ENCODE data around the gene CRYGB. TPM values are rescaled to one million over a fixed set of nuclear protein-coding genes. Genes with fewer than 3 reads are reported as not detected.
"Not testable (repeated sequence)": the region's sequence is repeated elsewhere in the genome, so short reads cannot be mapped to it uniquely, and the experiment has no call there.

The CRYGB gene
- total and polyA plus RNA-seq, 10 of the 15 experiments (the other 5 are each of a cell fraction or from before 2014, with no cell fraction given): not detected

DNA sequence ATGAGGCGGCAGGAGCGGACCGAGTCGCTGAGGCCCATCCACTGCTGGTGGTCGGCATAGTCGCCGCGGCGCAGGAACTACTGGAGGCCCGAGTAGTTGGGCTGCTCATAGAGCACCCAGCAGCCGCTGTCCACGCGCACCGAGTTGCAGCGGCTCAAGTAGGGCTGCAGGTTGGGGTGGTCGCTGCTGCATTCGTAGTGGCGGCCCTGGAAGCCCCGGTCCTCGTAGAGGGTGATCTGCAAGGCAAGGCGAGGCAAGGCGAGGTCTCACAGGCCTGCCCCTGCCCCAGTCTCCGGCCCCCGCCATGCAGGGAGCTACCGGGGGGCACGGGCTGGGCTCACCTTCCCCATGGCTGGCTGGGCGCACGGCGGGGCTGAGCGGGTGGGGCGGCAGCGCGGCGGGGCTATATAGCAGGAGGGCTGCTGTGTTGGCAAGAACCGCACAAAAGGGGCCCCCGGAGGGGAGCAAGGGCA, 33.6 kb downstream of the CRYGB start:
- RAD21 ChIA-PET (ENCODE audit: unreplicated experiment); H2AFZ ChIP-seq (ENCODE audit: control insufficient read depth, low read depth, low read length); POLR2A ChIA-PET; intact Hi-C loops (cut with micrococcal nuclease; ENCODE audit: unreplicated experiment); H3K9ac ChIP-seq (ENCODE audit: control insufficient read depth, insufficient read depth, low read length); H3K9me3 ChIP-seq (replicated peaks; ENCODE audit: control insufficient read depth, insufficient read depth, low read length); FAIRE-seq; H4K20me1 ChIP-seq (ENCODE audit: control insufficient read depth, insufficient read depth); SMC1A ChIA-PET (ENCODE audit: uncharacterized antibody, unreplicated experiment); H3K4me2 ChIP-seq (ENCODE audit: control insufficient read depth, insufficient read depth); H3K27ac ChIP-seq (ENCODE audit: control insufficient read depth, insufficient read depth); H3K27me3 ChIP-seq (replicated peaks in 1 of 2; ENCODE audit: control insufficient read depth in 2 of 2, insufficient read depth in 2 of 2, low read length in 1 of 2); CTCF ChIA-PET; H3K4me3 ChIP-seq; DNase-seq (ENCODE audit: low read depth, low spot score); in situ Hi-C loops (cut with MboI); H3K4me1 ChIP-seq (ENCODE audit: control insufficient read depth, insufficient read depth, low read length); H3K79me2 ChIP-seq (ENCODE audit: control insufficient read depth, insufficient read depth, low read length); H3K36me3 ChIP-seq (ENCODE audit: control insufficient read depth in 2 of 2, insufficient read depth in 2 of 2, low read length in 1 of 2); BruUV-seq (replicated peaks); ATAC-seq: not testable (repeated sequence)
- WGBS (ENCODE audit: insufficient coverage, insufficient replicate concordance, low lambda C conversion rate, missing lambda C conversion rate): 53% methylated on average over 33 of the region's 36 CpGs

DNA sequence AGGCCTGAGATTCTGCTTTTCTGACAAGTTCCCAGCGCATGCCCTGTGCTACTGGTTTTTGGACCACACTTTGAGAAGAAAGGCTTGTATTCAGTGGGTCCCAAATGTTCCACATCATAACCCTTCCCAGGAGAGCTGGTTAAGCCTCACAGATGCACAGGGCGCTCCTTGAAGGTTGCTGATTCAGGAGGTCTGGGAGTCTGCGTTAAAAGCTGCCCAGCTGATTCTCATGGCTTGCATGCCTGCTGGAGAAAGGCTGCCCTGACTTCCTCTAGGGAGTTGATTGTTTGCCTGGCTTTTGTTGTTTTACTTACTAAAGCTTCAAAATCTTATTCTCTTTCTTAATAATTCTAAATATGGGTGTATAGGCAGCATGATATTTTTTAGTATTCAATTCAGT, 42.3 kb downstream of the CRYGB start:
- DNase-seq (ENCODE audit: low read depth, low spot score) (no peak), ATAC-seq (no peak), FAIRE-seq (no peak)
- Histone ChIP-seq H3K4me2 (ENCODE audit: control insufficient read depth, insufficient read depth) (no peak overlapping the region), H3K9me3 (replicated peaks; ENCODE audit: control insufficient read depth, insufficient read depth, low read length) (no peaks in the 10 kb centered on the region), H3K27me3 (replicated peaks in 1 of 2; ENCODE audit: control insufficient read depth in 2 of 2, insufficient read depth in 2 of 2, low read length in 1 of 2) (peaks cover 0 to 2% of the 10 kb centered on the region in 2 experiments; a peak in 1 of 4 replicates), H4K20me1 (ENCODE audit: control insufficient read depth, insufficient read depth) (no peaks in the 10 kb centered on the region), H3K36me3 (ENCODE audit: control insufficient read depth in 2 of 2, insufficient read depth in 2 of 2, low read length in 1 of 2) (no peaks in the 10 kb centered on the region), H2AFZ (ENCODE audit: control insufficient read depth, low read depth, low read length) (no peak overlapping the region), H3K27ac (ENCODE audit: control insufficient read depth, insufficient read depth) (no peak overlapping the region), H3K4me3 (no peak overlapping the region), H3K9ac (ENCODE audit: control insufficient read depth, insufficient read depth, low read length) (no peak overlapping the region), H3K79me2 (ENCODE audit: control insufficient read depth, insufficient read depth, low read length) (no peaks in the 10 kb centered on the region), H3K4me1 (ENCODE audit: control insufficient read depth, insufficient read depth, low read length) (no peaks in the 10 kb centered on the region)
- in situ Hi-C loops (cut with MboI): no loop called here
- ChIA-PET CTCF (interaction anchor here (0.6 kb wide), 1 partner anchor 58 kb away, joined by 3 read pairs; no protein-coding TSS in a partner anchor), SMC1A (ENCODE audit: uncharacterized antibody, unreplicated experiment) (no interaction called here), RAD21 (ENCODE audit: unreplicated experiment) (no interaction called here), POLR2A (no interaction called here)
- intact Hi-C loops (cut with micrococcal nuclease; ENCODE audit: unreplicated experiment): no loop called here
- no TSS peak for BruUV-seq (replicated peaks)
- WGBS (ENCODE audit: insufficient coverage, insufficient replicate concordance, low lambda C conversion rate, missing lambda C conversion rate): 63% methylated on average over 3 of the region's 3 CpGs
- TF ChIP-seq STAT3 (IDR thresholded peaks at IDR 0.05; ENCODE audit: low read depth, low read length) (no peak), MYC (IDR thresholded peaks at IDR 0.05; ENCODE audit: insufficient read depth, insufficient read length, insufficient replicate concordance, low read length, severe bottlenecking) (no peak), TAF1 (IDR thresholded peaks at IDR 0.05; ENCODE audit: borderline replicate concordance, low read depth, low read length) (no peak), KLF5 (IDR thresholded peaks at IDR 0.05; ENCODE audit: partially characterized antibody) (no peak), SMARCA5 (IDR thresholded peaks at IDR 0.05) (no peak), POLR2AphosphoS2 (IDR thresholded peaks at IDR 0.05; ENCODE audit: low read depth, low read length) (no peak), FOS (IDR thresholded peaks at IDR 0.05; ENCODE audit: borderline replicate concordance, extremely low read depth, insufficient read length) (no peak), ZNF384 (IDR thresholded peaks at IDR 0.05; ENCODE audit: borderline replicate concordance, low read depth, low read length) (no peak)
- TF ChIP-seq, protein P1, sequence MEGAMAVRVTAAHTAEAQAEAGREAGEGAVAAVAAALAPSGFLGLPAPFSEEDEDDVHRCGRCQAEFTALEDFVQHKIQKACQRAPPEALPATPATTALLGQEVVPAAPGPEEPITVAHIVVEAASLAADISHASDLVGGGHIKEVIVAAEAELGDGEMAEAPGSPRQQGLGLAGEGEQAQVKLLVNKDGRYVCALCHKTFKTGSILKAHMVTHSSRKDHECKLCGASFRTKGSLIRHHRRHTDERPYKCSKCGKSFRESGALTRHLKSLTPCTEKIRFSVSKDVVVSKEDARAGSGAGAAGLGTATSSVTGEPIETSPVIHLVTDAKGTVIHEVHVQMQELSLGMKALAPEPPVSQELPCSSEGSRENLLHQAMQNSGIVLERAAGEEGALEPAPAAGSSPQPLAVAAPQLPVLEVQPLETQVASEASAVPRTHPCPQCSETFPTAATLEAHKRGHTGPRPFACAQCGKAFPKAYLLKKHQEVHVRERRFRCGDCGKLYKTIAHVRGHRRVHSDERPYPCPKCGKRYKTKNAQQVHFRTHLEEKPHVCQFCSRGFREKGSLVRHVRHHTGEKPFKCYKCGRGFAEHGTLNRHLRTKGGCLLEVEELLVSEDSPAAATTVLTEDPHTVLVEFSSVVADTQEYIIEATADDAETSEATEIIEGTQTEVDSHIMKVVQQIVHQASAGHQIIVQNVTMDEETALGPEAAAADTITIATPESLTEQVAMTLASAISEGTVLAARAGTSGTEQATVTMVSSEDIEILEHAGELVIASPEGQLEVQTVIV (IDR thresholded peaks at IDR 0.05; ENCODE audit: borderline replicate concordance, partially characterized antibody): no peak
- TF ChIP-seq, protein P2, sequence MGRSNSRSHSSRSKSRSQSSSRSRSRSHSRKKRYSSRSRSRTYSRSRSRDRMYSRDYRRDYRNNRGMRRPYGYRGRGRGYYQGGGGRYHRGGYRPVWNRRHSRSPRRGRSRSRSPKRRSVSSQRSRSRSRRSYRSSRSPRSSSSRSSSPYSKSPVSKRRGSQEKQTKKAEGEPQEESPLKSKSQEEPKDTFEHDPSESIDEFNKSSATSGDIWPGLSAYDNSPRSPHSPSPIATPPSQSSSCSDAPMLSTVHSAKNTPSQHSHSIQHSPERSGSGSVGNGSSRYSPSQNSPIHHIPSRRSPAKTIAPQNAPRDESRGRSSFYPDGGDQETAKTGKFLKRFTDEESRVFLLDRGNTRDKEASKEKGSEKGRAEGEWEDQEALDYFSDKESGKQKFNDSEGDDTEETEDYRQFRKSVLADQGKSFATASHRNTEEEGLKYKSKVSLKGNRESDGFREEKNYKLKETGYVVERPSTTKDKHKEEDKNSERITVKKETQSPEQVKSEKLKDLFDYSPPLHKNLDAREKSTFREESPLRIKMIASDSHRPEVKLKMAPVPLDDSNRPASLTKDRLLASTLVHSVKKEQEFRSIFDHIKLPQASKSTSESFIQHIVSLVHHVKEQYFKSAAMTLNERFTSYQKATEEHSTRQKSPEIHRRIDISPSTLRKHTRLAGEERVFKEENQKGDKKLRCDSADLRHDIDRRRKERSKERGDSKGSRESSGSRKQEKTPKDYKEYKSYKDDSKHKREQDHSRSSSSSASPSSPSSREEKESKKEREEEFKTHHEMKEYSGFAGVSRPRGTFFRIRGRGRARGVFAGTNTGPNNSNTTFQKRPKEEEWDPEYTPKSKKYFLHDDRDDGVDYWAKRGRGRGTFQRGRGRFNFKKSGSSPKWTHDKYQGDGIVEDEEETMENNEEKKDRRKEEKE (IDR thresholded peaks at IDR 0.05): no peak
- TF ChIP-seq, protein P3, sequence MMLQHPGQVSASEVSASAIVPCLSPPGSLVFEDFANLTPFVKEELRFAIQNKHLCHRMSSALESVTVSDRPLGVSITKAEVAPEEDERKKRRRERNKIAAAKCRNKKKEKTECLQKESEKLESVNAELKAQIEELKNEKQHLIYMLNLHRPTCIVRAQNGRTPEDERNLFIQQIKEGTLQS (IDR thresholded peaks at IDR 0.05; ENCODE audit: borderline replicate concordance, extremely low read depth, low read depth, low read length): no peak
